Activated naive CD8-positive, alpha-beta T cell treated with anti-CD3 and anti-CD28 coated beads, Interleukin-2, amount 10 ng/mL, durations not matched to agents 7 days and 5 days (primary cell): ENCODE results near the gene ANKRD10. TPM values are rescaled to one million over a fixed set of nuclear protein-coding genes. Genes with fewer than 3 reads are reported as not detected.
A peak's percentile ranks its signal among the peaks of the same experiment; 100 is the strongest.

Experiments used
- ATAC-seq: fragments of 150-1000 bp; cut with Tn5 transposase; one replicate; pipeline ENCODE4 v1.10.0; 2021; ENCODE audit warnings: low read depth, moderate library complexity
- POLR2A ChIA-PET: fragments of 350-600 bp; sonication (Branson Sonifier 250); formaldehyde crosslinking; loops from one replicate; lab custom pipeline; 2021; ENCODE audit warnings: antibody characterized with exemption; lab: Charles Lee
- DNase-seq: peaks from one replicate; pipeline ENCODE4 v3.0.0; 2021
- H3K27ac Mint-ChIP-seq: one replicate; pipeline ENCODE4 v1.8.0; 2022; ENCODE audit warnings: mild to moderate bottlenecking, mixed read lengths
- H3K27me3 Mint-ChIP-seq: one replicate; pipeline ENCODE4 v1.8.0; 2022; ENCODE audit warnings: mild to moderate bottlenecking, moderate library complexity, mixed read lengths
- H3K36me3 Mint-ChIP-seq: one replicate; pipeline ENCODE4 v1.8.0; 2021; ENCODE audit warnings: mild to moderate bottlenecking, mixed read lengths
- H3K4me1 Mint-ChIP-seq: one replicate; pipeline ENCODE4 v1.8.0; 2021; ENCODE audit warnings: mixed read lengths
- H3K4me3 Mint-ChIP-seq: one replicate; pipeline ENCODE4 v1.8.0; 2022; ENCODE audit warnings: mild to moderate bottlenecking, moderate library complexity, mixed read lengths
- H3K9me3 Mint-ChIP-seq: one replicate; pipeline ENCODE4 v1.8.0; 2021; ENCODE audit warnings: mixed read lengths
- total RNA-seq, 2 experiments: library from RNA; stranded (reverse); gene quantifications; one replicate each; pipeline ENCODE4 v1.2.3, GENCODE V29; 2021

Gene ANKRD10
- total RNA-seq, 2 experiments from 2014 or later, result 117 to 119 TPM

- DNase-seq (no peak), ATAC-seq (no peak)
- peak overlapping the region; percentile 93 for H3K4me3 Mint-ChIP-seq
- POLR2A ChIA-PET, result no interaction called here
- H3K36me3 Mint-ChIP-seq, result peaks cover 9% of the 10 kb centered on the region
- H3K27ac Mint-ChIP-seq, result no peak overlapping the region
- H3K27me3 Mint-ChIP-seq, result peaks cover 2% of the 10 kb centered on the region
- peaks cover 30% of the 10 kb centered on the region for H3K4me1 Mint-ChIP-seq
- H3K9me3 Mint-ChIP-seq, result no peaks in the 10 kb centered on the region
Measured at GRCh38 chr13:110916301-110917142, 1.7 kb upstream of the ANKRD10 start.

GRCh38 chr13:110915874-110916206, 971 bp upstream of the ANKRD10 start:
- H3K27ac Mint-ChIP-seq, result peak overlapping the region; percentile 71
- no peaks in the 10 kb centered on the region for H3K27me3 Mint-ChIP-seq
- no peak for DNase-seq
- no peaks in the 10 kb centered on the region for H3K9me3 Mint-ChIP-seq
- H3K4me1 Mint-ChIP-seq, result peaks cover 28% of the 10 kb centered on the region
- H3K4me3 Mint-ChIP-seq, result peak overlapping the region; percentile 93
- POLR2A ChIA-PET, result interaction anchor here (1.2 to 3.7 kb wide), 5 partner anchors 8 to 300 kb away, joined by 4 to 22 read pairs (median 6); partner anchors contain the start of gene NAXD
- no peak for ATAC-seq
- peaks cover 10% of the 10 kb centered on the region for H3K36me3 Mint-ChIP-seq

- peak overlapping the region; percentile 92 for H3K27ac Mint-ChIP-seq
- peaks cover 15% of the 10 kb centered on the region for H3K36me3 Mint-ChIP-seq
- H3K4me3 Mint-ChIP-seq, result peak overlapping the region; percentile 90
- H3K27me3 Mint-ChIP-seq, result no peaks in the 10 kb centered on the region
- DNase-seq (peak; percentile 86), ATAC-seq (peak; percentile 40)
- no peaks in the 10 kb centered on the region for H3K9me3 Mint-ChIP-seq
- peaks cover 35% of the 10 kb centered on the region for H3K4me1 Mint-ChIP-seq
- POLR2A ChIA-PET, result interaction anchor here (0.5 to 3.7 kb wide), 13 partner anchors 9 to 299 kb away, joined by 3 to 22 read pairs (median 4); partner anchors contain the start of gene NAXD
Measured at GRCh38 chr13:110914331-110915056, 375 bp downstream of the ANKRD10 start.

- peak overlapping the region; percentile 92 for H3K27ac Mint-ChIP-seq
- POLR2A ChIA-PET, result interaction anchor here (0.6 to 3.7 kb wide), 10 partner anchors 9 to 390 kb away, joined by 3 to 22 read pairs (median 4); partner anchors contain the start of gene NAXD
- H3K36me3 Mint-ChIP-seq, result peaks cover 17% of the 10 kb centered on the region
- no peaks in the 10 kb centered on the region for H3K9me3 Mint-ChIP-seq
- no peak for DNase-seq
- H3K4me1 Mint-ChIP-seq, result peaks cover 37% of the 10 kb centered on the region
- ATAC-seq, result peak; percentile 3
- no peaks in the 10 kb centered on the region for H3K27me3 Mint-ChIP-seq
- H3K4me3 Mint-ChIP-seq, result peak overlapping the region; percentile 90
Measured at GRCh38 chr13:110914081-110914330, 863 bp downstream of the ANKRD10 start.

GRCh38 chr13:110913322-110914080, 1.4 kb downstream of the ANKRD10 start:
- Mint-ChIP-seq H3K27ac (peak overlapping the region; percentile 92), H3K4me3 (peak overlapping the region; percentile 90), H3K9me3 (no peaks in the 10 kb centered on the region), H3K4me1 (peaks cover 40% of the 10 kb centered on the region), H3K36me3 (peaks cover 17% of the 10 kb centered on the region), H3K27me3 (no peaks in the 10 kb centered on the region)
- ATAC-seq, result no peak
- POLR2A ChIA-PET, result interaction anchor here (0.6 to 3.7 kb wide), 10 partner anchors 9 to 390 kb away, joined by 3 to 22 read pairs (median 4); partner anchors contain the start of gene NAXD
- DNase-seq, result no peak

- peak overlapping the region; percentile 92 for H3K27ac Mint-ChIP-seq
- H3K27me3 Mint-ChIP-seq, result no peaks in the 10 kb centered on the region
- peaks cover 14% of the 10 kb centered on the region for H3K36me3 Mint-ChIP-seq
- ATAC-seq (no peak), DNase-seq (no peak)
- no peaks in the 10 kb centered on the region for H3K9me3 Mint-ChIP-seq
- H3K4me3 Mint-ChIP-seq, result peak overlapping the region; percentile 90
- POLR2A ChIA-PET, result interaction anchor here (3.7 kb wide), 1 partner anchor 198 kb away, joined by 22 read pairs; no protein-coding TSS in a partner anchor
- peaks cover 42% of the 10 kb centered on the region for H3K4me1 Mint-ChIP-seq
Measured at GRCh38 chr13:110912651-110913051, 2.2 kb downstream of the ANKRD10 start.

GRCh38 chr13:110911880-110912279, 3.0 kb downstream of the ANKRD10 start:
- Mint-ChIP-seq H3K9me3 (no peaks in the 10 kb centered on the region), H3K4me1 (peaks cover 42% of the 10 kb centered on the region), H3K27ac (no peak overlapping the region), H3K4me3 (peak overlapping the region; percentile 90), H3K27me3 (no peaks in the 10 kb centered on the region), H3K36me3 (peaks cover 14% of the 10 kb centered on the region)
- DNase-seq (no peak), ATAC-seq (no peak)
- POLR2A ChIA-PET, result no interaction called here

GRCh38 chr13:110910013-110910890, 4.6 kb downstream of the ANKRD10 start:
- Mint-ChIP-seq H3K27ac (no peak overlapping the region), H3K4me3 (no peak overlapping the region), H3K4me1 (peaks cover 47% of the 10 kb centered on the region), H3K9me3 (no peaks in the 10 kb centered on the region), H3K27me3 (no peaks in the 10 kb centered on the region), H3K36me3 (peaks cover 24% of the 10 kb centered on the region)
- DNase-seq (no peak), ATAC-seq (no peak)
- POLR2A ChIA-PET, result interaction anchor here (0.5 to 0.9 kb wide), 2 partner anchors 89 to 325 kb away, joined by 3 read pairs; no protein-coding TSS in a partner anchor

GRCh38 chr13:110907951-110908898, 6.6 kb downstream of the ANKRD10 start:
- H3K9me3 Mint-ChIP-seq, result no peaks in the 10 kb centered on the region
- POLR2A ChIA-PET, result no interaction called here
- no peak overlapping the region for H3K27ac Mint-ChIP-seq
- no peaks in the 10 kb centered on the region for H3K27me3 Mint-ChIP-seq
- DNase-seq (no peak), ATAC-seq (no peak)
- H3K4me3 Mint-ChIP-seq, result no peak overlapping the region
- peaks cover 47% of the 10 kb centered on the region for H3K4me1 Mint-ChIP-seq
- H3K36me3 Mint-ChIP-seq, result peaks cover 29% of the 10 kb centered on the region

- Mint-ChIP-seq H3K36me3 (peaks cover 34% of the 10 kb centered on the region), H3K27me3 (no peaks in the 10 kb centered on the region), H3K4me3 (no peak overlapping the region), H3K9me3 (no peaks in the 10 kb centered on the region), H3K4me1 (peaks cover 38% of the 10 kb centered on the region), H3K27ac (no peak overlapping the region)
- ATAC-seq (no peak), DNase-seq (no peak)
- POLR2A ChIA-PET, result no interaction called here
Measured at GRCh38 chr13:110907301-110907700, 7.6 kb downstream of the ANKRD10 start.

GRCh38 chr13:110904748-110905147, 10.1 kb downstream of the ANKRD10 start:
- ATAC-seq (no peak), DNase-seq (no peak)
- no peak overlapping the region for H3K4me3 Mint-ChIP-seq
- H3K9me3 Mint-ChIP-seq, result no peaks in the 10 kb centered on the region
- no peak overlapping the region for H3K27ac Mint-ChIP-seq
- H3K36me3 Mint-ChIP-seq, result peaks cover 25% of the 10 kb centered on the region
- POLR2A ChIA-PET, result interaction anchor here (1.3 kb wide), 1 partner anchor 9 kb away, joined by 3 read pairs; no protein-coding TSS in a partner anchor
- no peaks in the 10 kb centered on the region for H3K27me3 Mint-ChIP-seq
- peaks cover 17% of the 10 kb centered on the region for H3K4me1 Mint-ChIP-seq
